Naive thymus-derived CD4-positive, alpha-beta T cell (primary cell): ENCODE data around the gene PIEZO2. TPM values are rescaled to one million over a fixed set of nuclear protein-coding genes. Genes with fewer than 3 reads are reported as not detected.

Experiments used
- ATAC-seq: fragments of 150-1000 bp; cut with Tn5 transposase; 2 replicates; pipeline ENCODE4 v1.10.0; 2021; ENCODE audit warnings: mild to moderate bottlenecking, moderate library complexity
- CTCF ChIA-PET: fragments of 350-600 bp; sonication (Branson Sonifier 250); formaldehyde crosslinking; loops from one replicate; lab custom pipeline; 2021; ENCODE audit warnings: antibody characterized with exemption; lab: Charles Lee
- POLR2A ChIA-PET: fragments of 350-600 bp; sonication (Branson Sonifier 250); formaldehyde crosslinking; loops from one replicate; lab custom pipeline; 2021; ENCODE audit warnings: antibody characterized with exemption, inconsistent platforms; lab: Charles Lee
- DNase-seq, 9 donors: peaks; one replicate each; pipeline versions ENCODE4 v3.0.0 to v3.0.0-alpha.2; 2020 to 2022; ENCODE audit warnings: mixed read lengths in 1 of 9
- H3K27ac ChIP-seq: one replicate; pipeline ENCODE4 v1.7.0; 2013; ENCODE audit warnings: mild to moderate bottlenecking, low read depth, low read length, moderate library complexity
- H3K27me3 ChIP-seq, 2 donors: one replicate each; pipeline ENCODE4 v1.7.0; 2013; ENCODE audit warnings: low read length in 2 of 2, mild to moderate bottlenecking in 2 of 2, moderate library complexity in 2 of 2; ENCODE audit not compliant: control insufficient read depth in 2 of 2, insufficient read depth in 2 of 2
- H3K36me3 ChIP-seq, 3 experiments: 1 replicate in 2 of 3; 2 replicates in 1 of 3; pipeline ENCODE4 v1.7.0; 2013; ENCODE audit warnings: low read length in 3 of 3, mild to moderate bottlenecking in 3 of 3, moderate library complexity in 1 of 3; ENCODE audit not compliant: insufficient read depth in 3 of 3, control insufficient read depth in 2 of 3
- H3K4me1 ChIP-seq, 2 donors: one replicate each; pipeline ENCODE4 v1.7.0; 2013; ENCODE audit warnings: low read length in 2 of 2, mild to moderate bottlenecking in 2 of 2, moderate library complexity in 1 of 2; ENCODE audit not compliant: control insufficient read depth in 2 of 2, insufficient read depth in 2 of 2
- H3K4me3 ChIP-seq: 2 replicates; pipeline ENCODE4 v1.7.0; 2013; ENCODE audit warnings: mild to moderate bottlenecking, low read length
- H3K9me3 ChIP-seq, 3 experiments: 1 replicate in 2 of 3; 2 replicates in 1 of 3; pipeline ENCODE4 v1.7.0; 2013; ENCODE audit warnings: low read length in 3 of 3; ENCODE audit not compliant: control insufficient read depth in 2 of 3
- H3K27ac Mint-ChIP-seq, 9 donors: one replicate each; pipeline ENCODE4 v1.8.0; 2020 to 2022; ENCODE audit warnings: mixed read lengths in 9 of 9, mild to moderate bottlenecking in 8 of 9, moderate library complexity in 5 of 9, inconsistent platforms in 2 of 9
- H3K27me3 Mint-ChIP-seq, 5 donors: one replicate each; pipeline ENCODE4 v1.8.0; 2021 to 2022; ENCODE audit warnings: mixed read lengths in 5 of 5, mild to moderate bottlenecking in 1 of 5
- H3K36me3 Mint-ChIP-seq, 5 donors: one replicate each; pipeline ENCODE4 v1.8.0; 2020 to 2022; ENCODE audit warnings: mixed read lengths in 5 of 5, mild to moderate bottlenecking in 3 of 5, inconsistent platforms in 1 of 5
- H3K4me1 Mint-ChIP-seq, 7 donors: one replicate each; pipeline ENCODE4 v1.8.0; 2020 to 2022; ENCODE audit warnings: mixed read lengths in 7 of 7, mild to moderate bottlenecking in 3 of 7, inconsistent platforms in 1 of 7
- H3K4me3 Mint-ChIP-seq, 10 donors: one replicate each; pipeline ENCODE4 v1.8.0; 2020 to 2022; ENCODE audit warnings: mild to moderate bottlenecking in 10 of 10, mixed read lengths in 10 of 10, moderate library complexity in 6 of 10, inconsistent platforms in 2 of 10
- H3K9me3 Mint-ChIP-seq, 11 donors: one replicate each; pipeline ENCODE4 v1.8.0; 2020 to 2022; ENCODE audit warnings: mixed read lengths in 11 of 11, mild to moderate bottlenecking in 4 of 11, inconsistent platforms in 1 of 11, moderate library complexity in 1 of 11
- intact Hi-C, 2 donors: fragments of 100-400 bp; cut with micrococcal nuclease; formaldehyde crosslinking; loops; one replicate each; pipeline ENCODE4 v1.15.1; 2023
- polyA plus RNA-seq, 2 donors: library from polyadenylated mRNA; unstranded; fragments of 300-500 nt; fragmentation: Illumina TruSeq; gene quantifications; one replicate each; pipeline ENCODE4 v1.2.3, GENCODE V29; 2021
- total RNA-seq, 6 experiments: library from RNA in 5 of 6; stranded (reverse) in 5 of 6; gene quantifications; 1 replicate in 5 of 6; 2 replicates in 1 of 6; pipeline ENCODE4 v1.2.3 and lab custom pipeline; 2021 to 2026

The PIEZO2 gene
- total and polyA plus RNA-seq, 7 experiments from 2014 or later = not detected

- no peak overlapping the region for H3K27ac ChIP-seq
- Mint-ChIP-seq H3K9me3 (no peaks in the 10 kb centered on the region), H3K4me1 (no peaks in the 10 kb centered on the region), H3K36me3 (no peaks in the 10 kb centered on the region), H3K27ac (no peak overlapping the region), H3K4me3 (no peak overlapping the region), H3K27me3 (peaks cover 5 to 15% (median 10%) of the 10 kb centered on the region in 5 donors)
- DNase-seq = peak in 2 of 9 donors; percentile 5 to 8
- no peak for ATAC-seq
- ChIA-PET POLR2A (no interaction called here), CTCF (no interaction called here)
- no peaks in the 10 kb centered on the region for H3K27me3 ChIP-seq
- intact Hi-C loops = loop anchor here in 1 of 2 donors (1.0 to 2.0 kb wide), 3 partner anchors 190 to 1070 kb away; no protein-coding TSS in a partner anchor
- H3K36me3 ChIP-seq = no peaks in the 10 kb centered on the region
- H3K4me3 ChIP-seq = no peak overlapping the region
- no peaks in the 10 kb centered on the region for H3K4me1 ChIP-seq
- no peaks in the 10 kb centered on the region for H3K9me3 ChIP-seq
Observed at GRCh38 chr18:11040823-11041656, 108.3 kb downstream of the PIEZO2 start.

- no peaks in the 10 kb centered on the region for H3K4me1 ChIP-seq
- H3K4me1 Mint-ChIP-seq = no peaks in the 10 kb centered on the region
- H3K27me3 Mint-ChIP-seq = peaks cover 5 to 16% (median 10%) of the 10 kb centered on the region in 5 donors
- no peaks in the 10 kb centered on the region for H3K27me3 ChIP-seq
- H3K27ac ChIP-seq = no peak overlapping the region
- H3K9me3 ChIP-seq = no peaks in the 10 kb centered on the region
- no peak for DNase-seq
- no peaks in the 10 kb centered on the region for H3K36me3 ChIP-seq
- intact Hi-C loops = loop anchor here in 1 of 2 donors (2.0 kb wide), 1 partner anchor 190 kb away; no protein-coding TSS in a partner anchor
- H3K4me3 ChIP-seq = no peak overlapping the region
- POLR2A ChIA-PET = no interaction called here
- no peaks in the 10 kb centered on the region for H3K36me3 Mint-ChIP-seq
- ATAC-seq = no peak
- no peak overlapping the region for H3K4me3 Mint-ChIP-seq
- H3K27ac Mint-ChIP-seq = no peak overlapping the region
- CTCF ChIA-PET = no interaction called here
- no peaks in the 10 kb centered on the region for H3K9me3 Mint-ChIP-seq
Observed at GRCh38 chr18:11040359-11040758, 109.0 kb downstream of the PIEZO2 start.

DNA sequence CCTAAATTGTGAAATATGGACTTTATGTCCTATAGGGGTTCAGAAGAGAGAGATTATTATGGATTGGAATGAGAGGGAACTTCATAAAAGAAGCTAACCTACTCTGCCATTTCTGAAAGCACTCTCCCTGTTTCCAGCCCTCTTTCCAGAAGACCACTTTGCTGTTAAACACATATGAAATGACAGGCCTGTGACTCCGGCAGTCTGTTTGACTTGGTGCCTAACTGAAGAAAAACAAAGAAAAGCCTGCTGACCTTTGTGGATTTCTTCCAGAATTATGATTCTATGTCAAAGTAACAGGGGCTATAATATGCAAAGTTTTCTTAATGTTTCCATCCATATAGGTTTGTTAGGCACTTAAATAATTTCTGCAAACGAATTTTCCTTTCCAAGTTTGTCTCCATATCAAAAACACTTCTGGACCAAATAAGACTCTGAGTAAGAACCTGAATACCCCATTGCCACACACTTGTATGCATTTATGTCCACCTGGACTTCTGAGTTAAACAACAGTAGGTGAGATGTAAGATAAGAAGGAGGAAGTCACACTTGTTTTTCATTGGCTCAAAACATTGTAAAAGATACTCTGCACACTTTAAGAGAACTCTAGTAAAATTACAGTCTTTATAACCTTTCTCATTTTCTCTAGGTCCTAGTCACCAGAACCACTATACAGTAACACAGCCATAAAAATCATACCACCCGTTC, 111.7 kb downstream of the PIEZO2 start:
- DNase-seq (no peak), ATAC-seq (no peak)
- no peaks in the 10 kb centered on the region for H3K36me3 ChIP-seq
- H3K9me3 ChIP-seq = no peaks in the 10 kb centered on the region
- intact Hi-C loops = no loop called here
- Mint-ChIP-seq H3K4me3 (no peak overlapping the region), H3K9me3 (peaks cover 0 to 1% (median 0%) of the 10 kb centered on the region in 11 donors), H3K27me3 (peaks cover 5 to 22% (median 10%) of the 10 kb centered on the region in 5 donors), H3K36me3 (no peaks in the 10 kb centered on the region), H3K27ac (no peak overlapping the region), H3K4me1 (no peaks in the 10 kb centered on the region)
- H3K4me1 ChIP-seq = no peaks in the 10 kb centered on the region
- POLR2A ChIA-PET = no interaction called here
- CTCF ChIA-PET = no interaction called here
- no peak overlapping the region for H3K4me3 ChIP-seq
- no peaks in the 10 kb centered on the region for H3K27me3 ChIP-seq
- no peak overlapping the region for H3K27ac ChIP-seq

DNA sequence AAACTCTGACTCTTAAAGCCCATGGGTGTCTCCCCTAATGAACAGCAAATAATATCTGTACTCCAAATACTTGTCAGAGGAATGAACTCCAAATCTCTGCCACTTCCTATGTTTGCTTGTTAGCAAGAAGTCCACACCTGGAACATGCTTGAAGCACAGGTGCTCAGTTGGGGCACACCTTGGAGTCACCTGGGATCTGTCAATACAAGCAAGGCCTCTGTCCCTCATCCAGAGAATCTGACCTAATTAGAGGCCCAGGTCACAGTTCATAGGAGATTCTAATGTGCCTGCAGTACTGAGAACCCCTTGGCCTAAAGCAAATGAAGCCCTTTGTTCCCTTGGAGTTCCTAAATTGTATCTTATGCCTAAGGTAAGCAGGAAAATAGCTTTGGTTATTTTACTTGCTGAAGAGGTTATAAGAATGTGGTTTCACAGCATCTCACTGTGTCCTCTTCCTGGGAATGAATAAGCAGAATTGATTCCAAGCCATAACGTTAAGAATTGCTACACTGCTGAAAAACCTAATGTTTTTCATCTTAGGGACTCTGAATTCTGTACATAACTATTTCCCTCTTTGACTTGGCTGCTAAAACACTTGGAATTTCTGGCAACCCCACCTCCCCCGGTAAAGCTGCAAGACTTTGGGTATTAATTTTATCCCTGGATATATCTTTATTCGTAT, 113.4 kb downstream of the PIEZO2 start:
- no peaks in the 10 kb centered on the region for H3K36me3 Mint-ChIP-seq
- H3K4me3 Mint-ChIP-seq = no peak overlapping the region
- H3K27ac Mint-ChIP-seq = no peak overlapping the region
- ChIA-PET POLR2A (no interaction called here), CTCF (interaction anchor here (0.6 kb wide), 1 partner anchor 248 kb away, joined by 3 read pairs; no protein-coding TSS in a partner anchor)
- no peak overlapping the region for H3K27ac ChIP-seq
- H3K27me3 ChIP-seq = no peaks in the 10 kb centered on the region
- H3K9me3 Mint-ChIP-seq = peaks cover 0 to 3% (median 0%) of the 10 kb centered on the region in 11 donors
- H3K4me3 ChIP-seq = no peak overlapping the region
- peaks cover 0 to 14% (median 5%) of the 10 kb centered on the region in 5 donors for H3K27me3 Mint-ChIP-seq
- no peaks in the 10 kb centered on the region for H3K9me3 ChIP-seq
- H3K4me1 ChIP-seq = no peaks in the 10 kb centered on the region
- DNase-seq (no peak), ATAC-seq (no peak)
- no peaks in the 10 kb centered on the region for H3K36me3 ChIP-seq
- no peaks in the 10 kb centered on the region for H3K4me1 Mint-ChIP-seq
- intact Hi-C loops = no loop called here

DNA sequence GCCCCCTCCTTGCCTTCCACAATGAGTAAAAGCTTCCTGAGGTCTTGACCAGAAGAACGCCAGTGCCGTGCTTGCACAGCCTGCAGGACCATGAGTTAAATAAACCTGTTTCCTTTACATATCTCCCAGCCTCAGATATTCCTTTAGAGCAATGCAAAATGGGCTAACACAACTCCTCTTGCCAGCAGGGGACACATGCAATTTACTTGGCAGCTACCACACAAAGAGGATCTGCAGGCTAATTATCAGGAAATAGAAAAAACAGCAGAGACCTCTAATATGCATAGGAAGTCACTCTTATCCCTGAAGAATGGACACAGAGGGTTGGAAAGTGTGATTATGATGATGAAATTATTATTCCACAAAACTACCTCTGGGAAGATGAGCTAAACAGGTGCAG, 114.0 kb downstream of the PIEZO2 start:
- H3K9me3 Mint-ChIP-seq = peaks cover 0 to 3% (median 0%) of the 10 kb centered on the region in 11 donors
- no peaks in the 10 kb centered on the region for H3K4me1 Mint-ChIP-seq
- Histone ChIP-seq H3K27me3 (no peaks in the 10 kb centered on the region), H3K9me3 (no peaks in the 10 kb centered on the region), H3K36me3 (no peaks in the 10 kb centered on the region), H3K4me1 (no peaks in the 10 kb centered on the region), H3K4me3 (no peak overlapping the region), H3K27ac (no peak overlapping the region)
- ChIA-PET CTCF (no interaction called here), POLR2A (no interaction called here)
- intact Hi-C loops = no loop called here
- no peak for ATAC-seq
- DNase-seq = no peak
- H3K27me3 Mint-ChIP-seq = peaks cover 0 to 14% (median 5%) of the 10 kb centered on the region in 5 donors
- no peaks in the 10 kb centered on the region for H3K36me3 Mint-ChIP-seq
- no peak overlapping the region for H3K4me3 Mint-ChIP-seq
- no peak overlapping the region for H3K27ac Mint-ChIP-seq

GRCh38 chr18:11034884-11035283, 114.5 kb downstream of the PIEZO2 start:
- Histone ChIP-seq H3K4me3 (no peak overlapping the region), H3K36me3 (no peaks in the 10 kb centered on the region), H3K9me3 (no peaks in the 10 kb centered on the region), H3K4me1 (no peaks in the 10 kb centered on the region), H3K27me3 (no peaks in the 10 kb centered on the region), H3K27ac (no peak overlapping the region)
- Mint-ChIP-seq H3K27ac (no peak overlapping the region), H3K4me3 (no peak overlapping the region), H3K9me3 (peaks cover 0 to 3% (median 0%) of the 10 kb centered on the region in 11 donors), H3K4me1 (no peaks in the 10 kb centered on the region), H3K36me3 (no peaks in the 10 kb centered on the region), H3K27me3 (peaks cover 0 to 14% (median 5%) of the 10 kb centered on the region in 5 donors)
- intact Hi-C loops = no loop called here
- DNase-seq (no peak), ATAC-seq (no peak)
- POLR2A ChIA-PET = no interaction called here
- CTCF ChIA-PET = no interaction called here
